H1 (cell line): ENCODE results near the gene C2CD5. TPM values are rescaled to one million over a fixed set of nuclear protein-coding genes. Genes with fewer than 3 reads are reported as not detected.

Experiments used
- BRCA1 ChIP-seq: IDR thresholded peaks from 2 replicates; pipeline ENCODE4 v1.6.1; 2012; ENCODE audit warnings: low read depth, low read length, improper control_type of control experiment
- CTCF ChIP-seq, 3 experiments: IDR thresholded peaks; 1 replicate in 2 of 3; 2 replicates in 1 of 3; pipeline versions ENCODE4 v1.5.1 to v1.6.1; 2011; ENCODE audit warnings: low read length in 3 of 3, mild to moderate bottlenecking in 3 of 3, inconsistent platforms in 2 of 3, low read depth in 1 of 3, moderate library complexity in 1 of 3; ENCODE audit not compliant: insufficient read depth in 1 of 3; ENCODE audit errors: control extremely low read depth in 1 of 3
- GTF2F1 ChIP-seq: IDR thresholded peaks from 2 replicates; pipeline ENCODE4 v1.6.1; 2012; ENCODE audit warnings: low read depth, low read length, improper control_type of control experiment, borderline replicate concordance
- HDAC2 ChIP-seq, 2 experiments: fragments of 300-600 bp in 1 of 2; sonication (generic) in 1 of 2; IDR thresholded peaks; 2 replicates each; pipeline ENCODE4 v1.6.1; 2011 to 2012; ENCODE audit warnings: low read depth in 2 of 2, low read length in 2 of 2, mild to moderate bottlenecking in 2 of 2, moderate library complexity in 2 of 2, borderline replicate concordance in 1 of 2, inconsistent platforms in 1 of 2
- SP1 ChIP-seq: IDR thresholded peaks from 2 replicates; pipeline ENCODE4 v1.6.1; 2011; ENCODE audit warnings: low read depth, low read length
- polyA plus RNA-seq, 7 experiments: library from polyadenylated mRNA; depleted of rRNA in 3 of 7; stranded (reverse) in 5 of 7; unstranded in 2 of 7; fragments of >200 nt in 5 of 7; fragments of 200-250 nt in 2 of 7; gene quantifications; 1 replicate in 5 of 7; 2 replicates in 1 of 7; 4 replicates in 1 of 7; pipeline versions ENCODE4 v1.2.1 to v1.2.3, GENCODE V29; 2011 to 2013; ENCODE audit warnings: missing spikeins in 2 of 7, mixed read lengths in 2 of 7
- total RNA-seq: library from RNA; stranded (reverse); fragmentation: NEBNext Ultra II Directional; extraction: Animal tissue kit (Norgen Biotek cat#: 25700); gene quantifications from 2 replicates; pipeline ENCODE4 v1.2.1, GENCODE V29; 2021

Gene C2CD5
- total and polyA plus RNA-seq, 2 of the 8 experiments (the other 6 are each of a cell fraction or from before 2014, with no cell fraction given), result 21.9 to 45.9 TPM

- TF ChIP-seq GTF2F1, result no peak
- no peak for TF ChIP-seq BRCA1
- no peak for TF ChIP-seq CTCF (IDR thresholded peaks at IDR 0.05; ENCODE audit: control extremely low read depth in 1 of 3, insufficient read depth in 1 of 3, low read depth in 1 of 3, low read length in 3 of 3)
- no peak for TF ChIP-seq HDAC2 (IDR thresholded peaks at IDR 0.05; ENCODE audit: borderline replicate concordance in 1 of 2, low read depth in 2 of 2, low read length in 2 of 2)
- no peak for TF ChIP-seq SP1
Measured at GRCh38 chr12:22399464-22400180, 144.7 kb downstream of the C2CD5 start (continued).

Other genes with a start within 250 kb of the C2CD5 start
- 3.2 and 4.4 TPM in 2 replicates for gene ST8SIA1, start 209.8 kb downstream of the C2CD5 start, total RNA-seq
- 1.6 and 1.9 TPM in 2 replicates for gene ST8SIA1, start 209.8 kb downstream of the C2CD5 start, polyA plus RNA-seq (2011; rRNA removed)
- 66.9 and 82.7 TPM in 2 replicates for gene ETNK1, start 80.6 kb upstream of the C2CD5 start, total RNA-seq
- 11.6 and 14.9 TPM in 2 replicates for gene ETNK1, start 80.6 kb upstream of the C2CD5 start, polyA plus RNA-seq (2011; rRNA removed)